GM18517 (cell line): ENCODE results near the gene FSTL4.
"Not testable (repeated sequence)": the region's sequence is repeated elsewhere in the genome, so short reads cannot be mapped to it uniquely, and the experiment has no call there.

Experiments used
- ATAC-seq: cut with Tn5 transposase; IDR thresholded peaks from one replicate; pipeline ENCODE4 v1.9.1; 2021; ENCODE audit warnings: mild to moderate bottlenecking, moderate library complexity; ENCODE audit not compliant: unreplicated experiment

FSTL4 gene

DNA sequence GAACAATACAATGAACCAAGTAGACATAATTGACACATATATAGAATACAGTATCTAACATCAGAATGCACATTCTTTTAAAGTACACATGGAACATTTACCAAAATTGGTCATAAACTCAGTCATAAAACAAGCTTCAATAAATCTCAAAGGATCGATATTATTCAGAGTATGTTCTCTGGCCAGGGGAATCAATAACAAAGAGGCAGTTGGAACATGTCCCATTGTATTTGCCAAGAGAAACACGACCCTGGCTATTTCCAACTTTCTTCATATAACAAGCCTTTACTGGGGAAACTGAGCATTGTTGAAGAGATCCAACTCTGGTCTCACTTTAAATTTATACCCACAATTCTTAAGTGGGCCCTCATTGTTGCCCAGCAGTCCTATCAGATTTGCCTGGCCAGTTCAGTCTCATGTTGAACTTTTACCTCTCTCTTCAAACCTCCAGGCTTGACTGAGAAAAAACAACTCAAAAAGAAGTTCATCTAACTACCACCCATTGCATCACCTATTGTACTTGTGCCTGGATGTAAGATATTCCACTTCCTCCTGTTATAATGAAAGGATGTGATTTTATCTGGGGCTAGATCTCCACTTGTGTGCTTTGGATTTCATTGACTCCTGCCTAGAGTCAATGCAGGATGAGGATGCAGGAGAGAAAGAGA lies 398.1 kb downstream of the FSTL4 start:
- no peak for ATAC-seq

DNA sequence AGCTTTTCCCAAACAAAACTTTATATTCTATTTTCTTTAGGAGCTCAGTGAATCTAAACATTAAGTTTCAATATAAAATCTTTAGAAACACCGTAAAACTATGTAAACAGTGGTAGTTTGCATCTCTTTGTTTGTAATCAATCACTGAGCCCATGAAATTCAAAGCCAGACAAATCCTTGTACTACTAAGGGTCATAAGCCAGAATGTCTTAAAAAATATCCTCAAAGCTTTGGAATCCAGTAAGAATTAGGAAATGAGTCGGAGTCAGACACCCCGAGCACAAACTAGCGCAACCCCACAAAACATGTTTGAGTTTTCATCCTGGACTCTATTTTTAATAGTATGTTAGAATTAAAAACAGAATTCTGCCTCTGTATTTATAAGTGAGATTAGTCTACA lies 406.7 kb downstream of the FSTL4 start:
- no peak for ATAC-seq

DNA sequence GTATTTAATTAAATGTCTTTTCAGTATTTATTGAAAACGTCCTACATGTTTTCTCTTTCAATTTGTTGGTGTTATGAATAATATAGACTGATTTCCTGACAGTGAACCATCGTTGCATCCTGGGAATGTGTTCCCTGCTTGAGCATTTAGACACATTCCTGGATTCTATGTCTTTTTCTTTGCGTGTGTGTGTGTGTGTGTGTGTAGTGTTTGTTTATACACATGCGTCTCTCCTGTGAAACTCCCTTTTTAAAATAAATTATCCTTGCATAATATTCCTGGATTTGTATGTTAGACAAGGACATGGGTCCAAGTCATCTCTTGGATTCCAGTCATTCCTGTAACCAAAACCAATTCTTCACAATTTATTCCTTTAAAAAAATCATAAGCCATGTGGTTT lies 407.1 kb downstream of the FSTL4 start:
- no peak for ATAC-seq

DNA sequence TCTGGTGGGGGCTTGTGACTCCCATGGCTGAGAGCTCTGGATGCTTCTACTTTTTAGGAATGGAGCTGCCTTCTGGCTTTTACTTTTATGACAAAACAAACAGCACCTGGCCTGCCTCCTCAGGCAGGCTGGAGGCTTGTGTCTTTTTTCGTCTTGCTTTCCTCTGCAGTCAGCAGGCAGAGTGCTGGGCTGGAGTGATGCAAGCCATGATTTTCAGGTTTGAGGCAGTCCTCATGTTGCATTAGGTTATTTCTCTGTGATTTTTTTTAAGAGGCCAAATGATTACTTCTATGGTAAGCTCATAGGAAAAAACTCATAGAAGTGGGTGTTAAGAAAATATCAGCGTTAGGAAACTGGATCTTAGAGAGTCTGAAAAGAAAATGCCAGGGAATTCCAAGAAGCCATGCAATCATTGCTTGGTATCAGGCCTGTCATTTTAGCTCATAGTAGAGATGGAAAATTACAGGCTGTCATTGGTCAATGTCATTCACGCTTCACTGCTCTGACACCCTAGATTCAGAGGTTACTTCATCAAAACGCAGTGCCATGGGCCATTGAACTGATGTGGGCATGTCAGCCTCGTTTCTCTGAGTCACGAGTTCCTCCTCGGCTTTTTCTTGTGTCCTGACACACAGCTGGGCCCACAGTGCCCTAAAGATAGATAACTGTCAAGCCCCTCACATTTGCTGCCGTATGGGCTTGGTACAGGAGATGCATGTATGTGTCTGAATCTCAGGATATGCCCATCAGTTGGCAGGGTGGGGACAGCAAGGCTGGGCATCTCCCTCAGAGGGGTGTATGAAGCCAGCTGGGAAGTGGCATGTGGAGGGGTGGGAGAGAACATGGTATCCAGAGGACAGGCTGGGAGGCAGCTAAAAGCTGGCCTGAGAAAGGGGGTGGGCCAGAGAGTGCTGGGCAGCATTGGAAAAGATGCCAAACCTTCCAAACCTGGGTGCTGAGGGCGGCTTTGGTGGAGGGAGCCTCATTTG lies 408.7 kb downstream of the FSTL4 start:
- ATAC-seq = no peak

DNA sequence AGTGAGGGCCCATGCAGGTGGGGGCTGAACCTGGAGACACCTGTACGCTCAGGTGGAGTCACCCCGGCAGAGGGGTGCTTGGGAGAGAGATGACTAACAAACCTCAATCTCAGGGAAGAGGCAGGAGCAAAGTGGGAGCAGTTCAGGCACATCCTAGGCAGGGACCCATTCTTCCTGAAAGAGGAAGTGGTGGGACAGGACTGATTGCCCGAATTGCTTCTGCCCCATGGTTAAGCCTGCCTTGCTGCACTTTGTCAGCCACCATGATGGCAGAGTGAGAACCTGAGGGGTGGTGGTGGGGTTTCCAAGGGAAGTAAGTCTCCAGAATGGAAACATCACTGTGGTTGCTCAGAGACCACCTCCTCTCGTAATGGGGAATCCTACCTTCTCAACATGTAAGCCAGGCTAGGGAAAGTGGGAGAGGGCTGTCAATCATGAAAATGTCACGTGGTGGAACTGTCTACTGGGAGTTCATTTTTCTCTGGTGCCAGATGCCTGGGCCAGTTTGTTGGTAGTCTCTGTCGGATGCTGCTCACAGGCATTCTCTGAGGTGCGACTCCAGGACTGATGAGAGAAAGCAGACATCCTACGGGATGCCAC lies 410.2 kb downstream of the FSTL4 start:
- ATAC-seq = no peak

DNA sequence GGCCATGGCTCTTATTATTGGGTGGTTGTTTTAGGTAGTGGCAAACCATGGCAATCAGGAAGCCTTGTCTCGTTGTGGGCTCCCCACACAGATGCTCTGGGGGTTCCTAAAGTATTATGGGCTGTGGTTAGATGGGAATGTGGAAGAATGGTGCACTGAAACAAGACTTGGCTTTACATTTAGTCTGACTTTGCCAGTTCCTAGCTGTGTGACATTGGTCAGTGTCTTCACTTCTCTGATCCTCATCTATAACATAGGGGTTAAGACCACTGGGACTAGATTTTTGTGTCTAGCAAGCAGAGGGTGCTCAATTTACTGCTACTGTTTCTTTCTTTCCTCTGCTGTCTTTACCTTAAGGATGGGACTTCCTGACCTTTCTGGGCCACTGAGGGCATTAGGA lies 411.0 kb downstream of the FSTL4 start:
- ATAC-seq = no peak

DNA sequence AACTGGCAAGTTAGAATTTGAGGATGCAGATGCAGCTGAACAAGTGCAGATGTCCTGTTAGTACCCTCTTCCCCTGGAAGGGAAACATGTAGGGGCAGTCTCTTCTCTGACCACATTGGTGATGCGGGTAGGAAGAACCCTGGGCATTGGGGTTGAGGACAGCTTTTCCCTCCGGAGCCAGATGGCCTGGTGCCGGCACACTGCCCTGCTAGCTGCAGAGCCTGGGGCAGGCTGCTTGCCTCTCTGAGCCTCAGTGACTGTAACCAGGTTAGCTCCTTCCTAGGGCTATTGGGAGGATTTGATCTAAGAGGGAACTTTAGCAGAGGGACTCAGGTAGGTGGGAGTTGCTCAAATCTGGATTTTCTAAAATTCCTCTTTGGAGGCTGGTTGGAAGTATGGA lies 412.1 kb downstream of the FSTL4 start:
- no peak for ATAC-seq

DNA sequence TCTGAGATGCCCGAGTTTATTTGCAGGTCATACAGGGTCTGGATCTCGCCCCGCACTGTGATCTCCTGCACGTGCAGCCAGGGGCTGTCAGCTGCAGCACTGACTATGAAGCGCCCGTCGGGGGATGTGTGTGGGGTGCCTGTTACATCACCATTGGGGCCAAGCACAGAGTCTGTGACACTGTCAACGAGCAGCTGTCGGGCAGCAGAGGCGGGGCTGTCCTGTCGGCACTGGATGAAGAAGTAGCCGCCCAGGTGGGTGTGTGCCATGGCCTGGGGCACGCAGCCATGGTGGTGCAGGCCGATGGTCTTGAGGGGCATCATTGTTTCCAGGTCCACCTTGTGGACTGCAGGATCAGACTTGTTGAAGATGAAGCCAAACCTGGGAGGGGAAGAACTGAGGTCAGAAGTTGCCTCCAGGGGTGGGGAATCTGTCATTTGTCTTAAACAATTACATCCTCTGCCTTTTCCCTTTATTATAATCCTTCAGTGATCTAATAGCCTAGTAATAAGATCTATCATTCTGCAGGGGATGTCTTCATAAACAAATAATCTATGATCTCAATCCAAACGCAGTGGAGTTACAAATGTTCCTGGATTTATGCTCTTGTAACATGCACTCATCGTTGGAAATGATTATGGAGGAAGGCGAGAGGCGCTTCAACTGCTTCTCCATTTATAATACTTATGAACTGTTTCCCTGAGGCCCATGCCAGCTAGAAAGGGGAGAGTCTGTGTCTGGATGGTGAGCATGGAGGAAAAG lies 412.7 kb downstream of the FSTL4 start:
- no peak for ATAC-seq

DNA sequence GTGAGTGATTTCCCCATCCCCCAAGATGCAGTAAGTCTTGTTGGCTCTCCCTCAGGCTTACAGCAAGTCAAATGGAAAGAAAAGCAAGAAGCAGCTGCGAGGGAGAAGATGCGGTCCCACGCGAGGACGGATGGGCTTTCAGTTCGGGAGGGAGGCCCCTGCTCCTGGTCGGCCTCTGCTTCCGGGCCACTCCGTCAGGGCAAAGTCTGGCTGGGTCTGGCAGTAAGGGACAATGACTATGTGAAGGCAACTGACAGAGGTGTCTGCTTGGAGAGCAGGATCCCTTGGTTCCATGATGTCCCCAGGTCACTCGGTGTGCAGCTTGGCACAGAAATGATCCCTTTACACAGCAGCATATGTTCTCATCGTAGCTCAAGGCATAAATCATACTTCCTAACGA lies 413.8 kb downstream of the FSTL4 start:
- ATAC-seq = no peak

DNA sequence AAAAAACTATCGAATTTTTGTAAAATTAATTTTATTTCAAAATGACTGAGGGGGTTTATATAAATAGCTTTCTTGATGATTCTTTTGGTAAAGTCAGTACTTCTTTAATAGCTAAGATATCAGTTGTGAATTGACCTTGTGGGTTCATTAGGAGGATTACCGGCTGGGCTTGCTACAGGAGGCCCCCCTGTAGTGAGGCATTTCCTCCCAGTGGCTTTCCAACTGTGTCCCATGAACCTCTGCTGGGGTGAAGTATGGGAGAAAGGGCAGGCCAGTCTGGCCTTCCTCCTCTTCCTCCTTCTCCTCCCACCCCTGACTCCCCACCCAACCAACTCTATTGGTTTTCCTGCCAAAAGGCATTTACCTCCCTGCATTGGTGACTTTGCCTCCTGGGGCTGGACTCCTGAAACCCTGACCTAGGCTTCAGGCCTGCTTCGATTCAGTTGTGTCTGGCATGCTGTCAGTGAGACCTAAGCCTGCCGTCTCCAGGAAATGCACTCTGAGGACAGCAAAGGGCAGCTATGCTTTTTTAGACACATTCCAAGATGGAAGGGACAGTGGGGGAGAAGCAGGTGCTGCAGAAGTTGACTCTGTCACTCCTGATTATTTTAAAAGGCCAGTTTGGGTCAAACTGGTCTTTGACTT lies 415.8 kb downstream of the FSTL4 start:
- no peak for ATAC-seq

DNA sequence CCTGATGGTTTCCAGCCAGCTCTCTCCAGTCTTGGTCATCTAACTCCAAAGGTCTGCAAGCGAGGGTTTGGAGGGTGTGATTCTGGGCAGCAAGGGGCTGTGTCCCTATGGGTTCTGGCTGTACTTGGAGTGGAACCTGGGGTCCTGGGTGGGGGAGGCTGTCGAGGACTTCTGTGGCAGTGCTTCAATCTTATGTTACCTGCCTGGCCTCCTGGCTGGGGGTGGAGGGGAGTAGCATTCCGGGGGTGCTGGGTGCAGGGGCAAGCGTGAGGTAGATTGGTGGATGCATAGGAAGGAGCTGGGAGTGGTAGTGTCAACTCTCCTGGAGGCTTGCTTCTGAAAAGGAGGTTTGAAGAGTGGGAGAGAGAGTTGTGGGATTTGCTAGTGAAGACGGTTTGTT lies 417.1 kb downstream of the FSTL4 start:
- ATAC-seq = no peak

DNA sequence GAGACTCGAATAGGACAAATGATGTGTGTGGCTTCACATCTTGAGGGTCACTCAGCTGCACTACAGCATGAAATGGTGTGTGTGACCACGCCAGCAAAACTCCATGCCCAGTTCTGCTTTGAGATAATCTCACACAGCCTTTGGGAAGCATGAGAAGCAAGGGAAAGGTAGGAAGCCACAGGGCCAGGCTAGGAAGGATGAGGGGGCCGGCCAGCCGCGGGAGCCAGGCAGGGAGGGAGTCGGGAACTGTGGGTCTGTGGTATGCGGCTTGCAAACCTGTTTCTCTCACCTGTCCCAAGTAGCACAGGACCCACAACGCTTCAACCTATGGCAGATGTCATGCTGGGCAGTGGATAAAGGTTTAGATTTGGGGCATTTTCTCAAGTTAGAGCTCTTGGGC lies 418.5 kb downstream of the FSTL4 start:
- ATAC-seq = no peak

DNA sequence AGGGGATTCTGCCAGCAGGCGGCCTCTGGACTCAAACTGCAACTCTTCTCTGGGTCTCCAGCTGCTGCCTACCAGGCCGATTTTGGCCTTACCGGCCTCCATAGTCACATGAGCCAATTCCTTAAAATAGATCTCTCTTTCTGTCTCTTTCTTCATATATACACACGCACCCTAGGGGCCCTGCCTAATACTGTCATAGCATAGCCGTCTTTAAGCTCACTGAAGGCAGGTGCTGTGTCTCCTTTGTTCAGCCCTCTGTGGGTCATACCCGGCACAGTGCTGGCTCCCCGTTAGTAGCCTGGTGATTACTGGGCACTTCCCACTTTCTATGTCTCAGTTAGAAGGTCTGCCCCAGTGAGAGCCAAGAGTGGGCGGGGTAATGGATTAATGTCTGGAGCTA lies 419.6 kb downstream of the FSTL4 start:
- no peak for ATAC-seq

DNA sequence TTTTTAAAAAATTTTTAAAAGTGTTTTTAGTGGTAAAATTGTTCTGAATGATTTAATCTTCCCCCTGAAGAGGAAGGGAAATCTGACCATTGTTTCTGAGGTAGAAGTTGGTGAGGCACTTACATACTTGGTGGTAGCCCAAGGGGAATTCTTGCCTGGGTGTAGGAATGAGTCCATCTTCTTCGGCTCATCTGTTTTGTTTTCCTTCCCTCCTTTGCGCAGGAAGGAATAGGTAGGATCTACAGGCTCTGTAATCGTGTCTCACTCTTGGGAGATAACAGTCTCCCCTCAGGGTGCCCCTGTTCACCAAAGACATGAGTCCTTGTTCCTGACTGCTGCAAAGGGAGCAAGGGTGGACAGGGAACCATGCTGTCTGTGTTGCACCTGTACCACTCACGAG lies 422.5 kb downstream of the FSTL4 start:
- no peak for ATAC-seq

DNA sequence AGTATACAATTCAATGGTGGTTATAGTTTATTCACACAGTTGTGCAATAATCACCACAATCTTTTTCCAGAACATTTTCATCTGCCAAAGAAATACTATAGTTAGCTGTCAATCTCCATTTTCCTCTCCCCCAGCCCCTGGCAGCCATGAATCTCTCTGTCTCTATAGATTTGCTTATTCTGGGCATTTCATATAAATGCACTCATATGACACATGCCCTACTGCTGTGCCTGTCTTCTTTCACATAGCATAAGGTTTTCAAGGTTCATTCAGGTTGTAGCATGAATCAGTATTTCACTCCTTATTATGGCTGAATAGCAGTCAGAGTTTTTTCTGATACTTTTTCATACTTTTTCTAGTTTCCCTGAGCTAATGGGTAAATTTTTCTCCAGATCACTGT lies 432.9 kb downstream of the FSTL4 start:
- no peak for ATAC-seq

DNA sequence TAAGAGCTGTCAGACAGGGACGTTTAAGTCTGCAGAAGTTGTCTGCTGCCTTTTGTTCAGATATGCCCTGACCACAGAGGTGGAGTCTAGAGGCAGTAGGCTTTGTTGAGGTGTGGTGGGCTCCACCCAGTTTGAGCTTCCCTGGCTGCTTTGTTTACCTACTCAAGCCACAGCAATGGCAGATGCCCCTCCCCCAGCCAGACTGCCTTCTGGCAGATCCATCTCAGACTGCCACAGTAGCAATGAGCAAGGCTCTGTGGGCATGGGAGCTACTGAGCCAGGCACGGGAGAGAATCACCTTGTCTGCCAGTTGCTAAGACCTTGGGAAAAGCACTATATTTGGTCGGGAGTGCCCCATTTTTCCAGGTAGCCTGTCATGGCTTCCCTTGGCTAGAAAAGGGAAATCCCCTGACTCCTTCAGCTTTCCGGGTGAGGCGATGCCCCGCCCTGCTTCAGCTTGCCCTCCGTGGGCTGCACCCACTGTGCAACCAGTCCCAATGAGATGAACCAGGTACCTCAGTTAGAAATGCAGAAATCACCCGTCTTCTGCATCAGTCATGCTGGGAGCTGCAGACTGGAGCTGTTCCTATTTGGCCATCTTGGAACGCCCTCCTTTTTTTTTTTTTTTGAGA lies 441.5 kb downstream of the FSTL4 start:
- ATAC-seq = not testable (repeated sequence)

DNA sequence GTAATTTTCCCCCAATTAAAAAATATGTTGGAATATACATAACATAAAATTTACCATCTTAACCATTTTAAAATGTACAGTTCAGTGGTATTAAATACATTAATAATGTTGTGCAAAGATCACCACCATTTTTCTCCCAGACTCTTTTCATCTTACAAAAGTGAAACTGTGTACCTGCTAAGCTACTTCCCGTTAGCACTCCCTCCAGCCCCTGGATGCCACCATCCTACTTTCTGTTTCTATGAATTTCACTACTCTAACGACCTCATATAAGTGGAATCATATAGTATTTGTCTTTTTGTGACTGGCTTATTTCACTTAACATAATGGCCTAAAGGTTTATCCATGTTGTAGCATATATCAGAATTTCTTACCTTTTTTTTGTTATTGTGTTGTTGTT lies 447.6 kb downstream of the FSTL4 start:
- ATAC-seq = no peak

DNA sequence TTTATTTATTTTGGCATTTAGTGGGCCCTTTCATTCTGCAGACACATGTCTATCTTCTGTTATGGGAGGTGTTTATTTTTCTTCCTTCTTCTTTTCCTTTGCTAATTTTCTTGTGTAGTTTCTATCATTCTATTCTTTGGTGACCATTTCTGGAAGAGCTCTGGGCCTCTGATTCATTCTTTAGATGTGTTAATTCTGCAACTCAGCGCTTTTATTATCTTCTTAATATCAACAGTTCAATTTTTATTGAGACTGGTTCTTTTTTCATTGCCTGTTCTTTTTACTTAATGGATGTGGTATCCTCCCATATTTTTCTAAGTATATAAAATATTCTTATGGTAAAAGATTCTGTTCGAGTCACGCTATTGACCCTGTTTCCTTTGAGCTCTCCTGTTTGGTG lies 448.5 kb downstream of the FSTL4 start:
- ATAC-seq = no peak

DNA sequence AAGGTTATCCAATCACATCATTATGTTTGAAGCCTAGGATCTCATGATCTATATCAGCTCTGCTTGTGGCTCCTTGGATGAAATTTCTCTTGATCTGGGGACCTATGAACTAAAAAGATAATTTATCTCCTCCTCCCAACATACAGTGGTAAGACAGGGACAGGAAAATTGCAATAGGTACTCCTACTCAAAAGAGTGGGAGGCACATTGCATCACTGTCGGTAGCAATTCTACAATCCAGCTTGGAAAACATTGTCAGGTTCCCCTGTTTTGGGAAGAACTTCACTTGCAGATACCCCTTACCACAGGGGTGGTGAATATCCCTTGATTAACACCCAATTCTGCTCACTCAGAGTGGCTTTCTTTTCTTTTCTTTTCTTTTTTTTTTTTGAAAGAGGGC lies 452.8 kb downstream of the FSTL4 start:
- ATAC-seq = no peak

DNA sequence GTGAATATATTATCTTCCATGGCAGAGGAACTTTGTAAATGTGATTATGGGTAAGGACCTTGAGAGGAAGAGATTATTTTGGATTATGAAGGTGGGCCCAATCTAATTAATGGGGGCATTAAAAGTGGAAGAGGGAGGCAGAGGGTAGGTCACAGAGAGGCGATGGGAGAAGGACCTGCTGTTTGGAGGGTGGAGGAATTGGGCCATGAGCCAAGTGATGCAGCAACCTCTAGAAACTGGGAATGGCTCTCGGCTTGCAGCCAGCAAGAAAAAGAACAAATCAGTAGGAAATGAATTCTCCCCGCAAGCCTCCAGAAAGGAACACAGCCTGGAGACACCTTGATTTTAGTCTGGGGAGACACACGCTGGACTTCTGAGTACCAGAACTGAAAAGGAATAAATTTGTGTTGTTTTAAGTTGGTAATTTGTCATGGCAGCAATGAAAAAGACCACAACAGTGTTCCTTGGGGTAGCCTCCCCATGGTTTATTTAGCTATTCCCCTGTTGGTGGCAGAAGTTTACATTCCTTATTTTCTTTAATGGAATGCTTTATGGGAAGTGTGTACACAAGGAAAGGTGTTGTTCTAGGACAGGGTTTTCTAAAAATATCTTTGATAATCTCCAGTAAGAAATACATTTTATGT lies 456.9 kb downstream of the FSTL4 start:
- no peak for ATAC-seq
